Measurements from ENCODE around the gene P2RX1.

DNA sequence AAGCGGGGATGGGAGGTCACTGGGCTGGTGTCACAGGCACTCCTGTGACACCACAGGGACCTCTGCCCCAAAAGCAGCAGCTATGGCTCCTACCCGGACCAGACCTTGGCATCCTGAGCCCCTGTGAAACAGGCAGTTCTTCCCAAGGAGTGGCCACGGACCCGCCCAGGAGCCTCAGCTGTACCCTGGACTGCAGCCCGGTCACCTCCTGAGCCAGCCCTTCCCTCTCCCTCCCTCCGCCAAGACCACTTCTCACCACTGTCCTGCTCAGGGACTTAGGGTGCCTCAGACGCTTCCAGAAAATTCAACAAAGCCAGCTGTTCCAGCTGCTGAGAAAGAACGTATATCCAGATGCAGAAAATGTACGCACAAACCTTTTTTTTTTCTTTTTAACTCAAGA, 56.3 kb downstream of the P2RX1 start:
- TF ChIP-seq, protein P1, sequence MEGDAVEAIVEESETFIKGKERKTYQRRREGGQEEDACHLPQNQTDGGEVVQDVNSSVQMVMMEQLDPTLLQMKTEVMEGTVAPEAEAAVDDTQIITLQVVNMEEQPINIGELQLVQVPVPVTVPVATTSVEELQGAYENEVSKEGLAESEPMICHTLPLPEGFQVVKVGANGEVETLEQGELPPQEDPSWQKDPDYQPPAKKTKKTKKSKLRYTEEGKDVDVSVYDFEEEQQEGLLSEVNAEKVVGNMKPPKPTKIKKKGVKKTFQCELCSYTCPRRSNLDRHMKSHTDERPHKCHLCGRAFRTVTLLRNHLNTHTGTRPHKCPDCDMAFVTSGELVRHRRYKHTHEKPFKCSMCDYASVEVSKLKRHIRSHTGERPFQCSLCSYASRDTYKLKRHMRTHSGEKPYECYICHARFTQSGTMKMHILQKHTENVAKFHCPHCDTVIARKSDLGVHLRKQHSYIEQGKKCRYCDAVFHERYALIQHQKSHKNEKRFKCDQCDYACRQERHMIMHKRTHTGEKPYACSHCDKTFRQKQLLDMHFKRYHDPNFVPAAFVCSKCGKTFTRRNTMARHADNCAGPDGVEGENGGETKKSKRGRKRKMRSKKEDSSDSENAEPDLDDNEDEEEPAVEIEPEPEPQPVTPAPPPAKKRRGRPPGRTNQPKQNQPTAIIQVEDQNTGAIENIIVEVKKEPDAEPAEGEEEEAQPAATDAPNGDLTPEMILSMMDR (IDR thresholded peaks at IDR 0.05), result no peak
- TF ChIP-seq POLR2A (IDR thresholded peaks at IDR 0.05), result no peak
